GM19452 (cell line): Measurements from ENCODE around the gene ZIK1.

Experiments
- ATAC-seq: cut with Tn5 transposase; IDR thresholded peaks from one replicate; pipeline ENCODE4 v1.9.1; 2021; ENCODE audit not compliant: unreplicated experiment

ZIK1 gene

DNA sequence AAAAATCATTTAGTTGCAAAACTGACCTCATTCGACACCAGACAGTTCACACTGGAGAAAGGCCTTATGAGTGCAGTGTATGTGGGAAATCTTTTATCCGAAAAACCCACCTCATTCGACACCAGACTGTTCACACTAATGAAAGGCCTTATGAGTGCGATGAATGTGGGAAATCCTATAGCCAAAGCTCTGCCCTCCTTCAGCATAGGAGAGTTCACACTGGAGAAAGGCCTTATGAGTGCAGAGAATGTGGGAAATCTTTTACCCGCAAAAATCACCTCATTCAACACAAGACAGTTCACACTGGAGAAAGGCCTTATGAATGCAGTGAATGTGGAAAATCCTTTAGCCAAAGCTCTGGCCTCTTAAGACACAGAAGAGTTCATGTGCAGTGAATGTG lies 23.0 kb downstream of the ZIK1 start:
- no peak for ATAC-seq

DNA sequence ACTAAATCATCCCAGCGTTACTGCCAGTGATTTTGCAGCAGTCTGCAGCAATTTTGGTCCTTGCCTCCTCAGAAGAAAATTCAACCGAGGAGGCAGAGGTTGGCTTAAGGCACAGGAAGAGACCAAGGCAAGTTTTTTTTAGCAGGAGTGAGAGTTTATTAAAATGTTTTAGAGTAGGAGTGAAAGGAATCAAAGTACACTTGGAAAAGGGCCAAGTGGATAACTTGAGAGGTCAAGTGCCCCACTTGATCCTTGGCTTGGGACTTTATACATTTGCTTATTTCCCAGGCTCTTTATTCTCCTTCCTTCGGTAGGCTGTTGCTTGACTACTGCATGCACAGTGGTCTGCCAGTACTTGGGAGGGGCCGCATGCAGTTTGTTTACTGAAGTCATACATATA lies 27.2 kb downstream of the ZIK1 start:
- ATAC-seq, result no peak

DNA sequence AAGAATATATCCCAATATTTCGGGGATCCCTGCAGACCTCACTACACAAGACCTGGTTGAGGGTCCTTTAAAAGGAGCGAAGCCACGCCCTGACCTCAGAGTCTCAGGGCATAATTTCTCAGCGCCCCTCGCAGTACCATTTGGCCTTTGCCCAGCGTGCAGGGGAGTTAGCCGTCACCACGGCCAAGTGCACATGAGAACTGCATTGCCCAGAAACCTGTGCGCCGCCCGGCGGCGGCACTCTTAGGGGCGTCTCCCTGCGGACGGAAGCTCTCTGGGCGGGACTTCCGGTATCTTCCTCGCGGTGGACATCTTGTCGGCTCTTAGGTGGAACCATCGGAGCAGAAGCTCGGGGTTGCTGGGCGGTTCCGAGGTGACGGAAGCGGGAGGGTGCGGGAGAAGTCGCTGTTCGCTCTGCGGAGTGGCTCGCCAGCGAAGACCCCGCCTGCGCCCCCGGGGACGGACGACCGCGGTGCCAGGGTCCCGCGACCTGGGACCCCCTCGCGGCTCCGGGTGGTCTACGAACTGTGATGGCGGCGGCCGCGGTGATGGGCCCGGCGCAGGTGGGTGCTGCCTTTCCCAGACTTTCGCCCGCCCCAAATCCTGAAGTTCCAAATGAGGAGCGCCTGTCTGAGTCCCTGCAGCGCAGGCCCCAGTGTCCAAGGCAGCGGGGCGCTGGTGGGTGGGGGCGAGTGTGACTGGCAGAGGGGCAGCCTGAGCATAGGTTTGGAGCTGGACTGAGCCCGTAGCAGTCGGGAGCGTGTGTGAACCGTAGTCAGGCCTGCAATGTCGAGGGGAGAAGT lies 30.2 kb downstream of the ZIK1 start, which contains the start of gene ZNF134:
ZNF134 (plus strand) TSS at position 302 of the 803 bp plus-strand sequence. CDS start 5,227 bp downstream, outside the sequence.
- ATAC-seq, result peak; percentile 97

DNA sequence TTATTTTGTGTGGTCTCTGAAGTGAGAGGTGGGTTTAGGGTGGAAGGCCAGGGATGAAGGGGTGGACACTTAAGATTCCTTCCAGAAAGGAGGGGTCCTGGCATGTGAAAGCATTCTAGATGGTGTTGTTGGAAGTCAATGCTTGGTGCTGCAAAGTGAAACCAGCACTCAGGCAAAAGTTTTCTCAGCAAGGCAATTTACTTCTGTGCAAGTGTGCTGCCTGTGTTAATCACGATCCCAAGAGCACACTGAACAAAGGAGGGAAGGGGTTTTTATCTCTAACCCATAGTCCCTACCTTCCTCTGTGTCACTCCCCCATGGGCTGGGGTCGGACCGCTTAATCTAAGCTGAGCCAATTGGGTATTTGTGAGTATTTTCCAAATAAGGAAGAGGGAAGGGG lies 31.4 kb downstream of the ZIK1 start:
- no peak for ATAC-seq

DNA sequence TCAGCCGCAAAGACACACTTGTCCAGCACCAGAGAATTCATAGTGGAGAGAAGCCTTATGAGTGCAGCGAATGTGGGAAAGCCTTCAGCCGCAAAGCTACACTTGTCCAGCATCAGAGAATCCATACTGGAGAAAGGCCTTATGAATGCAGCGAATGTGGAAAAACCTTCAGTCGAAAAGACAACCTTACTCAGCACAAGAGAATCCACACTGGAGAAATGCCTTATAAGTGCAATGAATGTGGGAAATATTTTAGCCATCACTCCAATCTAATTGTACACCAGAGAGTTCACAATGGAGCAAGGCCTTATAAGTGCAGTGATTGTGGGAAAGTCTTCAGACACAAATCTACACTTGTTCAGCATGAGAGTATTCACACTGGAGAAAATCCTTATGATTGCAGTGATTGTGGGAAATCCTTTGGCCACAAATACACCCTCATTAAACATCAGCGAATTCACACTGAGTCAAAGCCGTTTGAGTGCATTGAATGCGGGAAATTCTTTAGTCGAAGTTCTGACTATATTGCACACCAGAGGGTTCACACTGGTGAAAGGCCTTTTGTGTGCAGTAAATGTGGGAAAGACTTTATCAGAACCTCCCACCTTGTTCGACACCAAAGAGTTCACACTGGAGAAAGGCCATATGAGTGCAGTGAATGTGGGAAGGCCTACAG lies 36.9 kb downstream of the ZIK1 start:
- ATAC-seq, result no peak

DNA sequence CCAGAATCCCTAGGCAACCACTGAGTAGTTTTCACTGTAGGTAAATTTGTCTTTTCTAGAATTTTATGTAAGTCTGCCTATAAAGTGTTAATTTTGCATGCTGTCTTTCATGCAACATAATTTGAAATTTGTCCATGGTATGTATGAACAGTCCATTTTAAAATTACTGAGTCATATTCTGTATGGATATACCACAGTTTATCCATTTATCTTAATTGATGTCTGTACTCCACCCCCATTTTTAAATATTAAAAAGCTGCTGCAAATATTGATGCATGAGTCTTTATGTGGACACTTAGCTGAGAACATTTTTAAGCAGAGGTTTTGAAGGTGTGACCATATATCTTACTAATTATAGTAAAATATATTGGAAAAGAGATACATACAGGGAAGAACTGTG lies 39.1 kb downstream of the ZIK1 start:
- no peak for ATAC-seq

DNA sequence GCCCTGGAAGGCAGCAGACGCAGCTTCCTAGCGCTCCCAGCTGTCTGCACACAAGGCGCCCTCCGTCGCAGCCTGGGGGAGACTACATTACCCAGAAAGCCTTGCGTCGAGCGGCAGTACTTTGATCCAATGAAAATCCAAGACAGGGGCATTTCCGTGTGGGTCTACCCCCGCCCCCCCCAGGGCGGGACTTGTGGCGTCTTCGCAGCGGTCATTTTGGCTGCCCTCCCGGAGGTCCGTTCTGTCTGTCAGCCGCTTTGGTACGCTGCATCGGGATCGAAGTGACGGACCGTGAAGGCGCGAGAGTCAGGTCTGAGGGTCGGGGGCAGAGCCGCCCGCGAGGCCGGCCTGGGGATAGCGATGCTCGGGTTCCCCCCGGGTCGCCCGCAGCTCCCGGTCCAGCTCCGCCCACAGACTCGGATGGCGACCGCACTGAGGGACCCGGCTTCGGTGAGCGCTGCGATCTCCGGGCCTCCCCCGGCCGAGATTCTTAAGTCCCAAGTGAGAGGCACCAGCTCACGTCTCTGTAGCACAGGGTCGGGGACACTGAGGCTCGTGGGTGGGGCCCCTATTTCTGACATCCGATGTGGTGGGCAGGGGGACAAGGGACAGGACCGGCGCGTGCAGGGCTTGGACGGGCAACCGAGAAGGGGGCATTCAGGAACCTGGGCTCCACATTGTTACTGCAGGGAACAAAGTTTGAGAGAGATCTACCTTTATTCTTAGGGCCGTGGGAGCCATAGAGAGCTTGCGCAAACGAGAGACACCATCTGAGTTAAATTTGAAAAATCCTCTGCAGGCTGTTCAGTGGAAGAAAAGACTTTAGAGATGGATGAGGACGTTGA lies 49.3 kb downstream of the ZIK1 start, which contains the start of gene ZNF211:
ZNF211 (plus strand) TSS at position 182 of the 845 bp plus-strand sequence; CDS start at position 361, 179 bp downstream.
- ATAC-seq, result peak; percentile 96

DNA sequence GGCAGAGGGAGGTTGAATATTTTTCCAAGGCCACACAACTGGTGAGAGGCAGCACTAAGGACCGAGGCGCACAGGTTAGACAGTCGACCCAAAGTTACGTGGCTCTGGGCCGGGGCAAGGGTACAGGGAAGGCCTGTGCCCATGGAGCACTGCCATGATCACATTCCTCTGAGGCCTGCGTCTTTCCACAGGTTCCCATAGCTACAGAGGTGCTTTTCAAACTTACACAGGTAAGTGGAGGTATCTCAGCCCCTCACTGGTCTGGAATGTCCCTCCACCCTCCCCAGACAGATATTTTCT lies 49.8 kb downstream of the ZIK1 start:
- no peak for ATAC-seq

DNA sequence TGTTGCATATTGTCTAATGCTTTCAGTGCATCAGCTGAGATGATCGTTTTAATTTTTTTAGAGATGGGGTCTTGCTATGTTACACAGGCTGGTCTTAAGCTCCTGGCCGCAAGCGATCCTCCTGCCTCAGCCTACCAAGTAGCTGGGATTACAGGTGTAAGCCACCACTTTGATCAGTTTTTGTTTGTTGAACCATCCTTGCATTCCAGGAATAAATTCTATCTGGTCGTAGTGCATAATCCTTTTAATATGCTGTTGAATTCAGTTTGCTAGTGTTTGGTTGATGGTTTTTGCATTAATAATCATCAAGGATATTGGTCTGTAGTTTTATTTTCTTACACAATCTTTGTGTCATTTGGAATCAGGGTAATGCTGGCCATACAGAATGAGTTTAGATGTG lies 53.4 kb downstream of the ZIK1 start:
- ATAC-seq, result no peak

DNA sequence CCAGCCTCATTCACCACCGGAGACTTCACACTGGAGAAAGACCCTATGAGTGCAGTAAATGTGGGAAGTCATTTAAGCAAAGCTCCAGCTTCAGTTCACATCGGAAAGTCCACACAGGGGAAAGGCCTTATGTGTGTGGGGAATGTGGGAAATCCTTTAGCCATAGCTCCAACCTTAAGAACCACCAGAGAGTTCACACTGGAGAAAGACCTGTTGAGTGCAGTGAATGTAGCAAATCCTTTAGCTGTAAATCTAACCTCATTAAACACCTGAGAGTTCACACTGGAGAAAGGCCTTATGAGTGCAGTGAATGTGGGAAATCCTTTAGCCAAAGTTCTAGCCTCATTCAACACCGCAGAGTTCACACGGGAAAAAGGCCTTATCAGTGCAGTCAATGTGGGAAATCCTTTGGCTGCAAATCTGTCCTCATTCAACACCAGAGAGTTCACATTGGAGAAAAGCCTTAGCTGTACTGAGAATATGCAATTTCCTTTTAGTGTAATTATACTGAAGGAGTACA lies 57.8 kb downstream of the ZIK1 start:
- no peak for ATAC-seq

DNA sequence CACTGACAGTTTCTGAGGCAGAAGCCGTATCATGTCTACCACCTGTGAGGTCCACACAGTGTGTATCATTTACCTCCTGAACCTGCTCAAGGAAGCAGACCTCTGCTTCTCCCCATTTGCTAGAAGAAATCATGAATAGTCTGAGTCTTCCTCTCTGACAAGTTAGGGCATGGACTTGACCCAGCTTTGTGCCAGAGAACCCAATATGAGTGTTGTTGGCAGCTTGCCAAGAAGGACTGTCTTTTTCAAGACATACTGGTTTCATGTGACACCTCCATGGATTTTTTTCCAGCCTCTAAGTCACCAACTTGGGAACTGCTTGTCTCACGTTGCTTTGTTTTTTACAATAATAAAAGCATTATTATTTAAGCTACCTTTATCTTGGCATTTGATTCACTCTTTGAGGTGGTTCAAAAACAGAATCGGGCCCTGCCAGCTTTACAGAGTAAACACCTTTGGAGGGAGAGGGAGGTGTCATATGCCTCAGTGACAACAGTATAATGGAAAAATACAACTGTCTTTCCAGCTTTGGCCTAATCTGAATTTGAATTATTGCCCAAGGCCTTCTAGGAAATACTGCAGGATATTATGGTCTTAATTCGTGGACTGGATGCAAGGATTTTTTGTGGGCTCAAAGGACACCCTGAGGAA lies 58.6 kb downstream of the ZIK1 start:
- ATAC-seq, result no peak
